C4-2B (cell line): ENCODE data around the gene SH3BP5L.

Experiments
- ZFX ChIP-seq: fragments of 450-650 bp; IDR thresholded peaks from 2 replicates; pipeline ENCODE4 v1.6.1; 2017
- TF ChIP-seq, protein P1 (sequence below): fragments of 450-650 bp; conservative IDR thresholded peaks from 2 replicates; pipeline ENCODE4 v1.5.1; 2017; ENCODE audit warnings: mild to moderate bottlenecking

DNA sequence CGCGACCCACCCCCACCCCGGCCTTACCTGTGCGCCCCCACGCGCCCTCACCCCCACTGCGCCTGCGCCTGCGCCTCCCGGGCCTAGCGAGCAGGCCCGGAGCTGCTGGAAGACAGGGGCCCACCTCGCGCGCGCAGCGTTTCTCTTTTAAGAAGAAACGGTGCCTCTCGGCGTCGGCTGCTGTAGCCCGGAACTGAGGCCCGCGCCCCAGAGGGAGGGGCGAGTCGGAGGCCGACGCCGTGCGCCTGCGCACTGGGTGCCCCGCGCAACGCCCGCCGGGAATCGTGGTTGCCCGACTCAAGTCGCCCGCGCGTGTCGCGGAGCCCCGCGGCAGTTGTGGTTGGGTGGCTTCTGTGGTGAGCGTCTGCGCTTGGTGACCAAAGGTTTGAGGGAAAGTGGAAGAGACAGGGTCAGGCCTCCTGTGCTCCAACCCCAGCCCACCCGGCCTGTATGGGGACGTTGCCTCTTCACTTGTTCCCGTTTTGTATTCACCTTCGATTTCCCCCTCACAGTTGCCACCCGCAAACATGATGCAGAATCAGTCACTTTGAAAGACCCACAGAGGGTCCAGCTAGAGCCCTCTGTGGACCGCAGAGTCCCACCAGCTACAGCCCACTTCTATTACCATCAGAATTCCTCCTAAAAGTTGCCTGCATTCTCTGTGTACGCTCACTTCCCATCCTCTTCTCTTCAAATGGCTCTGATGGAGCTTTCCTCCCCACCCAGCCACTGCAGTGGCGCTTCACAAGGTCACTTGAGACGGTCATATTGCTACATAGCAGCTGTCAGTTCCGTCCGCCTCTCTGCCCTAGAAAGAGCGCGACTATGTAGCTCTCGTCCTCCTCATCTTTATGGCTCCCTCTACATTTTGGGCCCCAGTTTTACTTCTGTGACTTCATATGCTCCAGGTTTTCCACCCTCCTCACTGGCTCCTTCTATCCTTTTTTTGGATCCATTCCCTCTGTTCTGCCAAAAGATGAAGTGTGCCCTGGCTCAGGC lies 33.5 kb upstream of the SH3BP5L start, which contains the start of gene ZNF692:
- TF ChIP-seq, protein P1, sequence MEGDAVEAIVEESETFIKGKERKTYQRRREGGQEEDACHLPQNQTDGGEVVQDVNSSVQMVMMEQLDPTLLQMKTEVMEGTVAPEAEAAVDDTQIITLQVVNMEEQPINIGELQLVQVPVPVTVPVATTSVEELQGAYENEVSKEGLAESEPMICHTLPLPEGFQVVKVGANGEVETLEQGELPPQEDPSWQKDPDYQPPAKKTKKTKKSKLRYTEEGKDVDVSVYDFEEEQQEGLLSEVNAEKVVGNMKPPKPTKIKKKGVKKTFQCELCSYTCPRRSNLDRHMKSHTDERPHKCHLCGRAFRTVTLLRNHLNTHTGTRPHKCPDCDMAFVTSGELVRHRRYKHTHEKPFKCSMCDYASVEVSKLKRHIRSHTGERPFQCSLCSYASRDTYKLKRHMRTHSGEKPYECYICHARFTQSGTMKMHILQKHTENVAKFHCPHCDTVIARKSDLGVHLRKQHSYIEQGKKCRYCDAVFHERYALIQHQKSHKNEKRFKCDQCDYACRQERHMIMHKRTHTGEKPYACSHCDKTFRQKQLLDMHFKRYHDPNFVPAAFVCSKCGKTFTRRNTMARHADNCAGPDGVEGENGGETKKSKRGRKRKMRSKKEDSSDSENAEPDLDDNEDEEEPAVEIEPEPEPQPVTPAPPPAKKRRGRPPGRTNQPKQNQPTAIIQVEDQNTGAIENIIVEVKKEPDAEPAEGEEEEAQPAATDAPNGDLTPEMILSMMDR, result peak; percentile 43
- TF ChIP-seq ZFX, result peak; percentile 31; the same call in 1 of the 2 replicates
